GM06990 (cell line): ENCODE measurements around the gene SMAD6.
A peak's percentile ranks its signal among the peaks of the same experiment; 100 is the strongest.

Experiments
- DNase-seq: peaks from one replicate; pipeline ENCODE4 v3.0.0-alpha.2; 2011; ENCODE audit not compliant: insufficient read length; ENCODE audit errors: extremely low read depth
- H3K27me3 ChIP-seq: replicated peaks from 2 replicates; pipeline ENCODE4 v1.6.0; 2011; ENCODE audit warnings: low read length; ENCODE audit not compliant: control insufficient read depth, insufficient read depth
- H3K36me3 ChIP-seq: 2 replicates; pipeline ENCODE4 v1.5.1; 2011; ENCODE audit warnings: low read length; ENCODE audit not compliant: control insufficient read depth, insufficient read depth
- H3K4me3 ChIP-seq: replicated peaks from 2 replicates; pipeline ENCODE4 v1.5.1; 2011; ENCODE audit warnings: low read depth, mild to moderate bottlenecking, control low read depth, low read length
- TF ChIP-seq, protein P1 (sequence below): IDR thresholded peaks from 2 replicates; pipeline ENCODE4 v1.5.1; 2011; ENCODE audit warnings: low read length, control low read depth, mild to moderate bottlenecking, inconsistent platforms; ENCODE audit not compliant: insufficient read depth, poor library complexity, severe bottlenecking

Gene SMAD6

GRCh38 chr15:66713843-66714508, 11.9 kb downstream of the SMAD6 start:
- Histone ChIP-seq H3K4me3 (no peak overlapping the region), H3K27me3 (no peaks in the 10 kb centered on the region; the same call in 1 of the 2 replicates), H3K36me3 (no peaks in the 10 kb centered on the region)
- TF ChIP-seq, protein P1, sequence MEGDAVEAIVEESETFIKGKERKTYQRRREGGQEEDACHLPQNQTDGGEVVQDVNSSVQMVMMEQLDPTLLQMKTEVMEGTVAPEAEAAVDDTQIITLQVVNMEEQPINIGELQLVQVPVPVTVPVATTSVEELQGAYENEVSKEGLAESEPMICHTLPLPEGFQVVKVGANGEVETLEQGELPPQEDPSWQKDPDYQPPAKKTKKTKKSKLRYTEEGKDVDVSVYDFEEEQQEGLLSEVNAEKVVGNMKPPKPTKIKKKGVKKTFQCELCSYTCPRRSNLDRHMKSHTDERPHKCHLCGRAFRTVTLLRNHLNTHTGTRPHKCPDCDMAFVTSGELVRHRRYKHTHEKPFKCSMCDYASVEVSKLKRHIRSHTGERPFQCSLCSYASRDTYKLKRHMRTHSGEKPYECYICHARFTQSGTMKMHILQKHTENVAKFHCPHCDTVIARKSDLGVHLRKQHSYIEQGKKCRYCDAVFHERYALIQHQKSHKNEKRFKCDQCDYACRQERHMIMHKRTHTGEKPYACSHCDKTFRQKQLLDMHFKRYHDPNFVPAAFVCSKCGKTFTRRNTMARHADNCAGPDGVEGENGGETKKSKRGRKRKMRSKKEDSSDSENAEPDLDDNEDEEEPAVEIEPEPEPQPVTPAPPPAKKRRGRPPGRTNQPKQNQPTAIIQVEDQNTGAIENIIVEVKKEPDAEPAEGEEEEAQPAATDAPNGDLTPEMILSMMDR = no peak
- peak; percentile 46 for DNase-seq

- TF ChIP-seq, protein P1 = no peak
- no peaks in the 10 kb centered on the region for H3K36me3 ChIP-seq
- no peak for DNase-seq
- H3K27me3 ChIP-seq = no peaks in the 10 kb centered on the region; the same call in 1 of the 2 replicates
- no peak overlapping the region for H3K4me3 ChIP-seq
Observed at GRCh38 chr15:66714543-66714981, 12.5 kb downstream of the SMAD6 start.

DNA sequence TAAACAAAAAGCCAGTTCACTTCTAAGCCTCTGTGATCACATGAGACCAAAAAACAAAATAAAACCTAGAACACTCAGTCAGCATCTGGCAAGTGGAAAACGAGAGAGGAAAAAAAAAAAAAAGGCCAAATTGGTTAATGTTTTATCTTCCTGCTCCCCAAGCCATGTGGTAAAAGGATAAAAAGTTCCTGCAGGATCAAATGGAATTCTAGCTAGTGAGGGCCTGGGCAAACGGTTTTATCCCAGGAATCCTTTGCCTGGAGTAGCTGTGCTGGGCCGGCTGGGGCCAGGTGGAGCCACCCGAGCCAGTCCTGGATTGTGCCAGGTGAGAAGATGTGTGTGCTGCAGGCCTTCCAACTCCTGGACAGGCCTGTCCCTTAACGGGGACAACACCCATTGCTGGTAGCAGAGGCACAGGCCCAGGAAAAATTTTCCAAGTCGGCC, 13.2 kb downstream of the SMAD6 start:
- Histone ChIP-seq H3K4me3 (no peak overlapping the region), H3K36me3 (no peaks in the 10 kb centered on the region), H3K27me3 (no peaks in the 10 kb centered on the region; the same call in 1 of the 2 replicates)
- TF ChIP-seq, protein P1 = no peak
- no peak for DNase-seq

GRCh38 chr15:66715720-66716655, 14.0 kb downstream of the SMAD6 start:
- Histone ChIP-seq H3K4me3 (no peak overlapping the region), H3K27me3 (no peaks in the 10 kb centered on the region; the same call in 1 of the 2 replicates), H3K36me3 (no peaks in the 10 kb centered on the region)
- TF ChIP-seq, protein P1 = no peak
- no peak for DNase-seq

GRCh38 chr15:66716656-66717020, 14.6 kb downstream of the SMAD6 start:
- no peak overlapping the region for H3K4me3 ChIP-seq
- H3K36me3 ChIP-seq = no peaks in the 10 kb centered on the region
- TF ChIP-seq, protein P1 = no peak
- no peaks in the 10 kb centered on the region; the same call in 1 of the 2 replicates for H3K27me3 ChIP-seq
- DNase-seq = no peak
